ENCODE data around the gene ADCY5.

DNA sequence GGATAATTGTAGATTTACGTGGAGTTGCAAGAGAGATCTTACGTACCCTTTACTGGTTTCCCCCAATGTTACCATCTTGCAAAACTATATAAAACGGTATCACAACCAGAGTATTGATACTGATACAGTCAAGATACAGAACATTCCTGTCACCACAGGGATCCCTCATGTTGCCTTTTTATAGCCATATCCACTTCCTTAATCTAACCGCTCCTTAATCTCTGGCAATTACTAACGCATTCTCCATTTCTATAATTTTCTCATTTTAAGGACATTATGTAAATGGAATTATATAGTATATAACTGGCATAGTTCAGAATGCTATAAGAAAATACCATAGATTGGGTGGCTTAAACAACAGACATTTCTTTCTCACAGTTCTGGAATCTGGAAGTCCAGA is 186.0 kb downstream of the ADCY5 start:
- TF ChIP-seq POLR2A (IDR thresholded peaks at IDR 0.05; ENCODE audit: low read depth, low read length): no peak
- TF ChIP-seq POLR2AphosphoS5 (IDR thresholded peaks at IDR 0.05; ENCODE audit: low read depth, low read length): no peak

Data from GM12892 (cell line).